GM12872 (cell line): Measurements from ENCODE around the gene PYGB.

Experiments used
- TF ChIP-seq, protein P1 (sequence below): IDR thresholded peaks from 3 replicates; pipeline ENCODE4 v1.5.1; 2011; ENCODE audit warnings: low read depth, mild to moderate bottlenecking, low read length, moderate library complexity; ENCODE audit not compliant: insufficient read depth

Gene PYGB

DNA sequence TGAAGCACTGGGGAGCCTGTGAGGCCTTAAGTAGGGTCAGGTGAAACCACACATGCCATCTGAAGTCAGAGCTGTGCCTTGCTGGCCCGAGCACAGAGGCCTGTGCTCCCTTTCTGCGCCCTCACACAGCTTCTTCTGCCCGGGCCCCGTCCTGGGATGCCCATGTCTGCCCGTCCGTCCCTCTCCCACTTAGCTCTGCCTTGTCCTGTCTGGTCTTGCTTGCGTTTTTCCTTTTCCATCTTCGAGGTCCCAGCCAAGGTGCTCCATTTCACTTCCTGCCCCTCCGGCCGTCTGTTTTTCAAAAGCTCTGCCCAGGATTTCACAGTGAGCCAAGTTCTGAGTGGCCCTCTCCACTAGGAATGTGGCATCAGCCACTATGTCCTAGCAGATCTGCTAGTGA lies 45.6 kb downstream of the PYGB start:
- TF ChIP-seq, protein P1, sequence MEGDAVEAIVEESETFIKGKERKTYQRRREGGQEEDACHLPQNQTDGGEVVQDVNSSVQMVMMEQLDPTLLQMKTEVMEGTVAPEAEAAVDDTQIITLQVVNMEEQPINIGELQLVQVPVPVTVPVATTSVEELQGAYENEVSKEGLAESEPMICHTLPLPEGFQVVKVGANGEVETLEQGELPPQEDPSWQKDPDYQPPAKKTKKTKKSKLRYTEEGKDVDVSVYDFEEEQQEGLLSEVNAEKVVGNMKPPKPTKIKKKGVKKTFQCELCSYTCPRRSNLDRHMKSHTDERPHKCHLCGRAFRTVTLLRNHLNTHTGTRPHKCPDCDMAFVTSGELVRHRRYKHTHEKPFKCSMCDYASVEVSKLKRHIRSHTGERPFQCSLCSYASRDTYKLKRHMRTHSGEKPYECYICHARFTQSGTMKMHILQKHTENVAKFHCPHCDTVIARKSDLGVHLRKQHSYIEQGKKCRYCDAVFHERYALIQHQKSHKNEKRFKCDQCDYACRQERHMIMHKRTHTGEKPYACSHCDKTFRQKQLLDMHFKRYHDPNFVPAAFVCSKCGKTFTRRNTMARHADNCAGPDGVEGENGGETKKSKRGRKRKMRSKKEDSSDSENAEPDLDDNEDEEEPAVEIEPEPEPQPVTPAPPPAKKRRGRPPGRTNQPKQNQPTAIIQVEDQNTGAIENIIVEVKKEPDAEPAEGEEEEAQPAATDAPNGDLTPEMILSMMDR: no peak

- TF ChIP-seq, protein P1: no peak
Measured at GRCh38 chr20:25293910-25294458, 46.1 kb downstream of the PYGB start.

- TF ChIP-seq, protein P1: peak; percentile 95
Measured at GRCh38 chr20:25294459-25295385, 46.8 kb downstream of the PYGB start.

- TF ChIP-seq, protein P1: no peak
Measured at GRCh38 chr20:25295386-25296093, 47.7 kb downstream of the PYGB start.

- TF ChIP-seq, protein P1: peak; percentile 73
Measured at GRCh38 chr20:25296094-25297093, 48.5 kb downstream of the PYGB start.

GRCh38 chr20:25297141-25297905 lies 49.4 kb downstream of the PYGB start:
- TF ChIP-seq, protein P1: no peak
